NCI-H2029 treated with DMSO at 0.1 percent for 48 hours (cell line): Measurements from ENCODE around the gene SIGLEC1.

Source experiments
- DNase-seq: peaks from one replicate; lab custom pipeline; 2025; lab: John Stamatoyannopoulos, UW

The SIGLEC1 gene

DNA sequence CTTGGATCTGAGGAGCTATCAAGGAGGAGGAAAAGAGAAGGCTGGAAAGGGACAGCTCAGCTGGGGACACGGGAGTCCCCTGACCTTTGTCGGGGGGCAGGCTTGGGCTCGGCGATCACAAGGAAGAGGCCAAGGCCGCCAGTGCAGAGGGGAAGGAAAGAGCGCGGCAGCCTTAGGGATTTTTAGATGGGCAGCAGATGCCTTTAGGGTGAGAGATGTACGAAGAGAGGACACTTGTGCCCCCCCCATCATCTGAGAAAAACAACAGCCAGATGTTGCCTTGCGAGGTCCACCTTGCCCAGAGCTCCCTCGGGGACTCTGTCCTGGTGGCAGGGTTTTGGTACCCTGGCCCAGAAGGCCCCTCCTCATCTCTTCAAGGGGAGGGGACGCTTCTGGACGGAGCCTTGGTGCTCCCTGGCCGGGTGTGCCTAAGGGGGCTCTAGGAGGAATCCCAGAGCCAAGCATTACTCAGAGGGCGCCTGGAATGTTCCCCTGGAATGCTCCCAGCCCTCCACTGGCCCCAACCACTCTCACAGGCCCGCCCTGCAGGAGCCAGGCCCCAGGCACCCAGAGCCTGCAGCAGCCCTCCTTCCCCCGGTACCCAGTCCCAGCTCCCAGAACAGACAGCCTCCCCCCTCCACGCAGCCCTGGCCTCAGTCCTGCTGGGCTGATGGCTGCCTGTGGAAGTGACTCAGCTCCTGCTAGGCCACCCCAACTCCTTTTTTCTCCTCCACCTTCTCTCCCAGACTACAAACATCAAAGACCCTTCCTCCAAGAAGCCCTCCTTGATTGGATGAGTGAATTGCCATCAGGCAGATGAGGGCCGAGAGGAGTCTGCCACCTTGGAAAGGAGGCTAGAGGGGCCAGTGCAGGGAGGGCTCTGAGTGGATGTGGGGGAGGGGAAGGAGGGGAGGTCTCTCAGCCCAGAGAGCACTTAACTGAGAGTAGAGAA lies 32.4 kb downstream of the SIGLEC1 start:
- DNase-seq = no peak

DNA sequence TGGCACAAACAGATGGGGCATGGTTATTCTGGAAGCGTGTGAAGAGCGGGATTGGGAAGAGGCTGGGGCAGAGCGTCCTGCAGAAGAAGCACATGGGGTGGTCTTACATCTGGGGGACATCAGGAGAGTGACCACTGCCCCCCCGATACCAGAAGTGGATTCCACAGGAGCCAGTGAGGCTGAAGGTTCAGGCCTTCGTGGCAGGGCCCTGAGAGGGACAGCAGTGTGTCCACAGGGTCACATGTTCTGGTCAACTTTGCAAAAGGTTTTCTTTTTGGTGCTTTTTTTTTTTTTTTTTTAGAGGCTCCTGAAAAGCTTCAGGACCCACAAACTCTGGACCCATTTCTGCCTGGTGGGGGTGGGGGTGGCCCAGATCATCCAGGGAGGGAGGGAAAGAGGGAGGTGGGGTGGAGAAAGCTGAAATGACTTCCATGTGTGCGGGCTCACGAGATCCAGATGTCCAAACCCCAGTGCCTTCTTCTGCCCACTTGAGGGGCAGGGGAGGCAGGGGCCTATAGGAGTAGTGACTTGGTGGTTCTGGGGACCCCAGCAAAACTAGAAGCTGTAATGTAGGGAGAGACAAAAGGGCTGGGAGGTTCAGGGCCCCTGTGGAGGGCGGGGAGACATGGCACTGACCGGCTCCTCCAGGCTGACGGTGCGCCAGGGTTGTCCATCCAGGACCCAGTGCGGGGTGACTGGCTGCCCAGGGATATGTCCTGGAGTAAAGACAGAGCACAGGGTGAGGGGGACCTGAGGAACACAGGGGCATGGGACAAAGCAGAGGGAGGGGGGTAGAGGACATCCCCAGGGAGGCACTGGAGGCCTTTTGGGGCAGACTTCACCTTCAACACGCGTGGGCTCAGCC lies 33.3 kb downstream of the SIGLEC1 start:
- no peak for DNase-seq

DNA sequence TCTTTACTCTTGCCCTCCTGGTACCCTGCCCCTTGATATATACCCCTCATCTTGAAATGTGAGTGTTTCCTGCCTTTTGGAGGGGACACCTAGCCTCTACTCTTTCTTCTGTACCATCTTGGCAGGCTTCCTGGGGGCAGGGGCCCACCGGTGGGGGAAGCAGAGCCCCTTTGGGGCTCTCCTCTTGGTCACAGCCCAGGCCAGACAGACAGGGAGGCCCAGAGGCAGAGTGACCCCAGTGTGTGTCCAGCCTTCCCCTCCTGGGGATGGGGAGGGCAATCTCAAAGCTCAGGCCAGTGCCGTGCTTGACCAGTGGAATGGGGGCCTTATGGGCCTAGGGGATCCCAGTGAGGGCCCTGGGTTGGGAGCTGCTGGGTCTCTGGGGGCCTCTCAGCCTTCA lies 34.2 kb downstream of the SIGLEC1 start:
- DNase-seq = no peak

DNA sequence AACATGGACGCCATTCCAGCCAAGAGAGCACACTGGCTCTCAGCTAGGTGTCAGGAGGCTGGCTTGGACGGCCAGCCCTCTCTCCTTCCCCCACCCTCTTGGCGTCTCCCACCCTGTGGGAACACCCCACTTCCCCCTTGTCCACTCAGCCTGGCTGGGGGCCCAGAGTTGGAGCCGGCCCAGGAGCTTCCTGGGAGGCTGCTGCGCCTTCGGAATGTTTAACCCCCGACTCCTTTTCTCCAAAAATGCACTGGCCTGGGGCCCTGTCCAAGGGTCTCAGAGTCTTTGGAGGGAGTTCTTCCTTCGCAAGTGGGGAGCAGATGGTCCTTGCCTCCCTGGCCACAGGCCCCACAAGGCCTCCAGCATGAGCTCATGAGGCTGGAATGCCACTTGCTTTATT lies 34.7 kb downstream of the SIGLEC1 start:
- DNase-seq = no peak

DNA sequence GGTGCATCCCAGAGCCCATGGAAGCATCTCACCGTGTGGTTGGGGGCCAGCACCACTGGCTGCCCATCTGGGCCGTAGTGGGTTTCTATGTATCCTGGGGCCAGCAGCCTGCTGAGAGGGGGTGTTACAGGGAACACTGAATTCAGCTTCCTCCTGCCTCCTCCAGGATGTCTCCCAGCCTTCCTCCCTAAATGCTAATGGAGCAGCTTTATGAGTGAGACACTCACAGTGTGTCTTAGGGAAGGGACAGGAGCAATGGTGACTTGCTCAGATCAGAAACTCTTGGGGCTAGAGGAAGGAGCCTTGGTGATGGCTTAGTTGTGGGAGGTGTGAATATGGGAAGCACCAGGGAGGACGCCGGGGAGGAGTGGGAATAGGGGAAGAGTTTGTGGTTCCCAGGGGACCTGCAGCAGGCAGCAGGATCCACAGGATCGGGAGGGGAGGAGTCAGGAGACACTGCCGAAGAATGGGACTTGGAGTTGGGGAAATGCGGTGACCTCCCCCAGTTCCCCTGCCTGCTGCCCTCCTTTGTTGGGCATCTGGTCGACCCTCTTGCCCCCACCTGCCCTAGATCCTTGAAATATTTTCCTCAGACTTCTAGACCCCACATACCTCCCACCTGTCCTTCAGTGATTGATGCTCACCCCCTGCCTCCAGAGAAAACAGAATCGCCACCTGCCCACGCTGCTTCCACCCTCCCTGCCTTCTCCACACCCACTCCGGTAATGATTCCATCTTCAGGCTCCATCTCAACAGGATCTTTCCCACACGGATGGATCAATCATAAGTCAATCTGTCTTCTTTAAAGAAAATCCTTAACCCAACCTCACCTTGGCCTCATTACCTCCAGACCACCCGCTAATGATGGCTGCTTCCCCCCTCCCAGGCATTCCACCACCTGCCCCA lies 37.2 kb downstream of the SIGLEC1 start:
- no peak for DNase-seq

DNA sequence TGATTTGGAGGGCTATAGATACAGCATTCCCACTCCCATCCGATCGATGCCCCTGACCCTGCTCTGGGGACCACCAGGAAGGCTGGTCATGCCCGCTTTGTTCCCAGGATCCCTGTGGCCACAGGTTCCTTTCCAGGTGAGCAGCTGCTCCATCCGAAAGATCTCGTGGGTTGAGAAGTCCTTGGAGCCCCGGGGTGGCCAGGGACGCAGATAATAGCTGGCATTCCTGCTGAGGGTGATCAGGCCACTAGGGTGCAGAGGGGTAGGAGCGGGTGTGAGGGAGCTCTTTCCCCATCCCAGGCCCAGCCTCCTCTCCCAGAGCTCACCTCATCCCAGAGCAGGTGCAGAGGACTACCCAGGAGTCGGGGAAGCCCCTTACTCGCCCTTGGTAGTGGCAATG lies 38.0 kb downstream of the SIGLEC1 start:
- no peak for DNase-seq

DNA sequence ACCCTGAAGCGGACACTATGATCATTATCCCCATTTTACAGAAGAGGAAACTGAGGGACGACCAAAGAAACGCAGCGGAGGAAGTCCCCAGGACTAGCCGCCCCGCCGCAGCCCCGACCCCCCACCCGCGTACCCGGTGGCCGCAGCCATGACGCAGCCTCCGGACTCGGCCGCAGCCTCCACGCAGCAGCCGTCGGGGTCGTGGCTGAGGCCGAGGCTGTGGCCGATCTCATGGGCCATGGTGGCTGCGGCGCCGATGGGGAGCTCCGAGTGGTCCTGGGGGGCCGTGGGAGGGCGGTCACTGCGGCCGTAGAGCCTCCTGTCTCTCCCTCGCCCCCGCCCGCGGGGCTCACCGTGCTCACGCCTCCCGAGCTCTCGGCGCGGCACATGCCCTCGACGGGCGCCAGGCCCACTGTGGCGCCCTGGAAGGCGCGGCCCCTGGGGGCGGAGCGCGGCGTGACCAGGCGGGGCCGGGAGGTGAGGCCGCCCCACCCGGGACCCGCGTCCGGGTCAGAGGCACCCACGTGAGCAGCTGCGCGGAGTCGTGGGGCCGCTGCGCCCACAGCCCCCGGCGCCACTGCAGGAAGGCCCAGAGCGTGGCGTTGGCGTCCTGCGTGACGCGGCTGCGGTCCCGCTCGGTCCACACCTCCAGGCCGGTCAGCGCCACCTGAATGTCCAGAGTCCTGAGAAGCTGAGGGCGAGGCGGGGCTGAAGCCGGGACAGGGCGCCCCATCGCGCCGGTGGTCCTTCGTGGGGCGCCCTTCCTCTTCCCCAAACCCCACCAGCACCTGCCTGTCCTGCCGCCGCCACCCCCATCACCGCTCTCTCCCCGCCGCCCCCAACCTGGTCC lies 39.0 kb downstream of the SIGLEC1 start:
- no peak for DNase-seq

DNA sequence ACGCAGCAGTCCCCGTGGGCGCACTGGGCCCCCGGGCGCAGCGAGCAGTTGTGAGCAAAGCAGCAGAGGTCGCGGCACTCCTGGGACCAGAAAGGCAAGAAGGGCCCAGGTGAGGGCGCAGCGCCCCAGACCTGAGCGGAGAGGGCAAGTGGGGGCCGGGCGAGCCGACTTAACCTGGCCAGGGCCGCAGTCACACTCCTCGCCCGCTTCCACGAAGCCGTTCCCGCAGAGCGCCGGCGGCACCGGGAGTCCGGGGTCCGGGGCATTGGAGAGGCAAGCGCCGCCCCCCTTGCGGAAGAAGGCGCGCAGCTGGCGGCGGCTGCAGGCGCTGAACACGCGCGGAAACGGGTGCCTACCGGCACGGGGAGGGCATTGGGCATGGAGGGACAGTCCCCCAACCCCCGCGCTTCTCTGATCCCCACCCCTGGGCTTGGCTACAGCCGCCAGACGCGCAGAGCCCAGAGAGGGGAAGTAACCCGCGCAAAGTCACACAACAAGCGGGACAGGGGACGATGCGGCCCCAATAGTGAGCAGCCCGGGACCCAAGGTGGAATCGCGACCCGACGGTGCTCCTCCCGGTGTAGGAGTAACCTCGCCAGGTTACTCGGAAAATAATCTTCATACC lies 39.7 kb downstream of the SIGLEC1 start:
- DNase-seq = no peak

DNA sequence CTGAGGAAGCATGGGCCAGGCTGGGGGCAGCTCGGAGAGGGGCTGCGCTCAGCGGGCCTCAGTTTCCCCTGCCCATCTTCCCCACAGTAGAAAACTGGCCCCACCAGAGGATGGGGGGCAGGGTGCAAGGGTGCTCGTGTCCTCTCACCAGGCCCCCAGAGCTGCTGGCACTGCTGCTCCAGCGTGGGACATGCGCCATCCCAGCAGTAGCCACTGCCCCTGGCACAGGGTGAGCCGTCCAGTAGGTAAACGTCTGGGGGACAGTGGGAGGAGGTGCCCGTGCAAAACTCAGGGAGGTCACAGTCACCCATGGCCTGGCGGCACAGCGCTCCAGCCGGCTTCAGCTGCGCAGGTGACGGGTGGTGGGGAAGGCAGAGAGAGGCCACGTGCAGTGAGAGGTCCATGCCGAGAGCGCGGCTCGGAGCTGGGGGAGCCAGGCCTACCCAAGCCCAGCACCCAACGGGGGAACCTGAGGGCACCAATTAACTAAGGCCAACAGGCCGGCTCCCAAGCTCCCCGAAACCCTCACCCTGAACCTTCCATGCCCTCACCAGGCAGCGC lies 40.3 kb downstream of the SIGLEC1 start:
- no peak for DNase-seq

DNA sequence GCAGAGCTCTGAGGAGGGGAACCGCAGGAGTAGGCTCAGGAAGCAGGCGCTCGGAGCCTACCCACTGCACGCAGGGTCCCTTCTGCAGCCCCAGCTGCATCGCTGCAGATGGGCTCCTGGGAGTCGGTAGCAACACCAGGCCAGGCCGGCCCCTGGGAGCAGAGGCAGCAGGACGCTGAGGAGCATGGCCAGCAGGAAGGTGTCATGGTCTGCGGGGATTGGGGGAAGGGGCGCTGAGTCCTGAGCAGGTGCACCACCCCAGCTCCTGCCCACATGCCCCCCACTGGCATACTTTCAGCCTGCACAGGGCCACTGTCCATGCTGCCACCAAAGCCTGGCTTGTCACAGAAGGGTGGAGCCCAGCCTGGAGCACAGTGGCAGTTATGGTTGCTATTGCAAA lies 41.5 kb downstream of the SIGLEC1 start:
- no peak for DNase-seq

DNA sequence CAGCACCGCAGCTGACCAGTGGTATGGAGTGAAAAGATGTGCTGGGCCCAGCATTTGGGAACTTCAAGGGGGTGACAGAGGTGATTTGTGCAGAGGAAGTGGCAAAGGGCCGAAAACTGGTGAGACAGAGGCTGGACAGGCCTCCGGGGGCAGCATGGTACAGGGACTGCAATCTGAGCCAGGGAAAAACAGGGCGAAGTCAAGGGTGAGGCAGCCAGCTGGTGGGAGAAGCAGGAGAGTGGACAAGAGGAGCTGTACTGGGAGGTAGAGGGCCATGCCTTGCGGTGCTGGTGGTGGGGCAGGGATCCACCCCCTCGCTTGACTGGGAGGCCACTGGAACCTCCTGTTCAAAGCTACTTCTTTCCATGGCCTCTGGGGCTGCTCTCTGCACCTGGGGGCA lies 41.9 kb downstream of the SIGLEC1 start:
- DNase-seq = no peak

DNA sequence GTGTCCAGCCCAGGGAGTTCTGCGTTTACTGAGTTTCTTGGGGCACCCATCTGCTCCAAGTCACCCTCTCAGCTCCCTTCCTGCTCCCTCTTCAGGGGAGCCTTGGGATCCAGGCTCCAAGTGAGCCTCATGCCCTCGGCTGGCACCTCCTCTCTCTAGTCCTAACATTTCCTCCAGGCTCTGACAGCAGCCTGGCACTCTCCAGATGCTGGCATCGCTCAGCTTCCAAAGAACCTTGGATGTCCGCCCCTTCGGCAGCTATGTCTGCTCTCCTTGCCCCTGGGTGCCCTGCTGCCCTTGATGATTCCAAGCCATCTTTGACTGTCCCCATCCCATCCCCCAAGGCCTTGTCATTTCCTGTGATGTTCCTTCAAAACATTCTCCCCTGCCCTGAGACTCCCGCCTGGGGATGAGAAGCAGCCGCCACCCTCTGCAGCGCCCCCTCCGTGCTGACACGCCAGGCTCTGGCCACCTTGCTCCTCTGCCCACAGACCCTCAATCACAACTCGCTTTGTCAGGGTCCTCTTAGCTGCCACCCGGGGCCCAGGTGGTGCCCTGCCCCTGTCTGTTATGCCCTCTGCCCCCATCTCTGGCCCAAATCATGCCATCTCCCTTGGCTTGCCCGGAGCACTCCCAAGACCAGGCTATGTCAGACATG lies 42.6 kb downstream of the SIGLEC1 start:
- no peak for DNase-seq

DNA sequence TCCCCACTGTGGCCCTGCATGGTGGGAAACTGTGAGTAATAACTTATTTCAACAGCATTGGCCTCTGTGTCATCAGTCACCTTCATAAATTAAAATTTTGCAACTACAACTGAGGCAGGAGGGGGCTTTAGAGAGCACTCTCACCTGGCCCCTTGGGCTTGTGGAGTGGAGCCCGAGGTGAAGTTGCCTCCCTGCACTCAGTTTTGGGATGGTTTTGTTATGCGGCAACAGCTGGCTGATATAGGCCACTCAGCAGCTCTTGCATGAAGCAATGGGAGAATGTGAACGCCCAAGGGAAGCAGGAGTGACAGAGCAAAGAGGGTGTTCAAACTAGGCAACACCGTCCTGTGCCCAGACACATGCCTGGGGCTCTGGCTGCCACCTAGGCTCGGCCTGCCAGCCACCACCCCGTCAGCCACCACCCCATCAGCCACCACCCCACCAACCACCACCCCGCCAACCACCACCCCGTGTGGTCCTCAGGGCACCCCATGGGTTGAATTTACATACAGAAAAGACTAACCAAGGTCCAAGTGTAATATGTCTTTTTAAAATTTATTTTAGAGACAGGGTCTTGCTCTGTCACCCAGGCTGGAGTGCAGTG lies 44.9 kb downstream of the SIGLEC1 start:
- DNase-seq = no peak

DNA sequence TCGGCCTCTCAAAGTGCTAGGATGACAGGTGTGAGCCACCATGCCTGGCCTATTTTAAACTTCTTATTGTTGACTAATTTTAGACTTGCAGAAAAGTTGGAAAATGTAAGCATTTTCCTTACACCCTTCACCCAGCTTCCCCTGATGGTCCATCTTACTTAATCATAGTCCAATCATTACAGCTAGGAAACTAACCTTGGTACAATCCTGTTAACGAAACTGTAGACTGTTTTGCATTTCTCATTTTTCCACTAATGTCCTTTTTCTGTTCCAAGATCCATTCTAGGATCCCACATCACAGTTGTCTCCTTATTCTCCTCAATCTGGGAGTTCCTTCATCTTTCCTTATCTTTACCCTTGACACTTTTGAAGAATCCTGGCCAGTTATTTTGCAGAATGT lies 48.5 kb downstream of the SIGLEC1 start:
- DNase-seq = no peak

DNA sequence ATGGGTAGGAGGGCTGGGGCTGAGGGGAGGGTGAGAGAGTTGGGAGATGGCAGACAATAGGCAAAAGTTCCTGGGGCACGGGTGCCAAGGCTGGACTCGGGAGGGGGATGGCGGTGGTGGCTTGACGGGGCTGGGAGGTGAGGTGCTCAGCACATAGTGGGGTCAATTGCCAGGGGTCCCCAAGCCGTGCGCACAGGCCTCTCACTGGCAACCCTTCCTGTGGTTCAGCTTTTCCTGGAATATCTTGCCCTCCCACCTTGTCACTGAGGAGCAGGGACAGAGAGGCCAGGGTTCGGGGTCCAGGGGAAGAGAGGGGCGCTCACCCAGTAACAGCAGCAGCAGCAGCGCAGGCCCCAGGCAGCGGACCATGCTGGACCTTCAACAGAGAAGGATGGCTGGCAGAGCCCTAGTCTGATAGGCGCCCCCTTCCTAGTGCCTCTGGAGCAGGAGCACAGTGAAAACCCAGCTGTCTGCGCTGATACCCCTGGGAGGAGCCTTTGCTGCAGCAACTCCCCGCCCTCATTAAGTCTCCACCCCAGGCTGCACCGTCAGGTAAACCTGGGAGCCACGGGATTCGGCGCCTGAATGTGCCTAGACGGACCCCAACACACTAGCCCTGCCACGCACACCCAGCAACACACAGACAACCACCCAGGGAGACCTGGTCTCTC lies 49.2 kb downstream of the SIGLEC1 start, which contains the start of gene GFRA4:
GFRA4 (minus strand) TSS at position 369 of the 671 bp plus-strand sequence; CDS start at position 369, 0 bp downstream.
- no peak for DNase-seq
